Heart left ventricle (tissue), 13 donors: ENCODE data around the gene C1orf116.

Experiments used
- CTCF ChIP-seq, 12 donors: fragments of 200-600 bp; sonication (generic) in 4 of 12; IDR thresholded peaks; one replicate each; pipeline versions ENCODE4 v1.5.0 to v1.8.0; 2018 to 2022; ENCODE audit warnings: antibody characterized with exemption in 12 of 12, mild to moderate bottlenecking in 5 of 12
- POLR2A ChIP-seq, 2 donors: fragments of 450-650 bp; IDR thresholded peaks; one replicate each; pipeline ENCODE4 v1.6.1; 2017; ENCODE audit warnings: antibody characterized with exemption in 2 of 2, mild to moderate bottlenecking in 2 of 2, moderate library complexity in 2 of 2
- donor health status: ischemic (EF 13 %, LVEDD 7.1; RV severe dilation, severe dysfunction).
- donor health status: DM: no; HTN: yes; CAD: no.
- donor health status: DM: no; HTN: no; CAD: no.
- donor health status: ischemic (EF 25% LVEDD 6.9; RV normal size, moderate dysfunction).
- donor health status: ischemic (EF 25% LVEDD 5.7; RV mildly dilated, moderate dysfunction).
- donor health status: ischemic (EF 35%, LVEDD 5.7; RV mildly dilated, moderate dysfunction).
- donor health status: nonischemic (EF 11% LVEDD 7.7; RV severe dilation, severe dysfunction).
- donor health status: DM: yes; HTN: yes; CAD: no.
- donor health status: PGD.
- donor health status: ischemic (EF 29% LVEDD 5.4; RV normal size, mild dysfunction).
- donor health status: nonischemic (EF 23%, LVEDD 6.1; RV moderate dilation, normal function).

- no peak for TF ChIP-seq CTCF (IDR thresholded peaks at IDR 0.05)
- no peak for TF ChIP-seq POLR2A (IDR thresholded peaks at IDR 0.05)
These were observed 8.1 kb downstream of the C1orf116 start for GRCh38 chr1:207024202-207025145.
